ENCODE data around the gene DIP2A. TPM values are rescaled to one million over a fixed set of nuclear protein-coding genes. Genes with fewer than 3 reads are reported as not detected.
A peak's percentile ranks its signal among the peaks of the same experiment; 100 is the strongest.

The DIP2A gene
- total and polyA plus RNA-seq, 2 of the 13 experiments (the other 11 are each of a cell fraction or from before 2014, with no cell fraction given), result 18.5 to 37.6 TPM

DNA sequence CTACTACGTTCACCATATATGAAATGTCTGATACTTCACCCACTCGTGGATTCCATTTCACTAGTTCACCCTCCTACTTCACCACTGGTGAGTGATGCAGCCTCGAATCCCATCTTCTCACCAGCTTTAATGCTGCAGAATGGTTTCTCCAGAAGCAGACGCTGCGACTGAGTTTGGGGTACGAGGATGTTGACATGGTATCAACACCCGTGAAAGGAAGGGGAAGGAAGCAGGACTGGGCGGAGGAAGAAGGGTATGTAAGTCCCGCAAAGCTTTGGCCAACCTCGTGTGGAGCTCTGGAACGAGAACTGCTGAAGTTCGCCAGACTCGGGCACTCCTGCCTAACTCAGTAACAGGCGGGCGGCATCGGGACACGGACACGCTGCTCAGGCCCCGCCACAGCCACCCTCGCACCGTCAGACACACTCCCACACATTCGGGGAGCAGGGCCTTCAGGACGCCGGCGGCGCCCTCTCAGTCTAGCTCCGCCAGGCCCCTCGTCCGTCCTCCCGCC, 833 bp upstream of the DIP2A start (continued):
- TF ChIP-seq ZHX1 (CRISPR knock-in tag; IDR thresholded peaks at IDR 0.05; ENCODE audit: low read depth), result peak; percentile 37; the same call in 1 of the 2 replicates
- no peak for TF ChIP-seq NR2F2 (IDR thresholded peaks at IDR 0.05; ENCODE audit: borderline replicate concordance, low read depth)
- TF ChIP-seq PITX1 (CRISPR knock-in tag; IDR thresholded peaks at IDR 0.05), result no peak
- no peak for TF ChIP-seq ZBTB26 (CRISPR knock-in tag; IDR thresholded peaks at IDR 0.05; ENCODE audit: borderline replicate concordance)
- no peak for TF ChIP-seq ARNT (IDR thresholded peaks at IDR 0.05)
- TF ChIP-seq, protein P1, sequence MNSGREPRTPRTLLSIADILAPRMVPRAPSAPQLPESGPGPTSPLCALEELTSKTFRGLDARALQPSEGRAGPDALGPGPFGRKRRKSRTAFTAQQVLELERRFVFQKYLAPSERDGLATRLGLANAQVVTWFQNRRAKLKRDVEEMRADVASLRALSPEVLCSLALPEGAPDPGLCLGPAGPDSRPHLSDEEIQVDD (CRISPR knock-in tag; IDR thresholded peaks at IDR 0.05; ENCODE audit: borderline replicate concordance), result no peak
- TF ChIP-seq HOXA7 (CRISPR knock-in tag; IDR thresholded peaks at IDR 0.05), result no peak
- peak; percentile 83 for TF ChIP-seq NCOA1 (CRISPR knock-in tag; IDR thresholded peaks at IDR 0.05)
- TF ChIP-seq THAP8 (CRISPR knock-in tag; IDR thresholded peaks at IDR 0.05; ENCODE audit: borderline replicate concordance), result no peak
- no peak for TF ChIP-seq IRF2 (CRISPR knock-in tag; IDR thresholded peaks at IDR 0.05)
- TF ChIP-seq SALL1 (CRISPR knock-in tag; IDR thresholded peaks at IDR 0.05), result no peak
- TF ChIP-seq ZFAT (CRISPR knock-in tag; conservative IDR thresholded peaks at IDR 0.05), result no peak
- TF ChIP-seq CEBPG (CRISPR knock-in tag; IDR thresholded peaks at IDR 0.05), result no peak
- TF ChIP-seq SNAPC2 (CRISPR knock-in tag; IDR thresholded peaks at IDR 0.05), result 0 out of 2 replicates have a peak, but pooled peaks have one; percentile 4
- TF ChIP-seq NFATC3 (CRISPR knock-in tag; IDR thresholded peaks at IDR 0.05), result no peak
- TF ChIP-seq ZNF33B (CRISPR knock-in tag; IDR thresholded peaks at IDR 0.05), result no peak
- TF ChIP-seq CBX1 (IDR thresholded peaks at IDR 0.05; ENCODE audit: low read depth), result no peak
- no peak for TF ChIP-seq MXD1 (CRISPR knock-in tag; IDR thresholded peaks at IDR 0.05)
- TF ChIP-seq PTBP1 (IDR thresholded peaks at IDR 0.05; ENCODE audit: low read depth, low read length, poor library complexity, severe bottlenecking), result peak; percentile 43
- TF ChIP-seq ZSCAN25 (CRISPR knock-in tag; IDR thresholded peaks at IDR 0.05), result no peak
- TF ChIP-seq DPF2 (CRISPR knock-in tag; IDR thresholded peaks at IDR 0.05; ENCODE audit: borderline replicate concordance, low read depth), result no peak
- TF ChIP-seq ZNF530 (CRISPR knock-in tag; IDR thresholded peaks at IDR 0.05; ENCODE audit: low read depth), result no peak
- TF ChIP-seq RBAK (CRISPR knock-in tag; IDR thresholded peaks at IDR 0.05), result no peak
- no peak for TF ChIP-seq RXRB (CRISPR knock-in tag; IDR thresholded peaks at IDR 0.05; ENCODE audit: borderline replicate concordance)
- TF ChIP-seq POGZ (CRISPR knock-in tag; IDR thresholded peaks at IDR 0.05), result no peak
- no peak for TF ChIP-seq ZFP90 (CRISPR knock-in tag; IDR thresholded peaks at IDR 0.05; ENCODE audit: borderline replicate concordance)
- TF ChIP-seq SALL2 (CRISPR knock-in tag; IDR thresholded peaks at IDR 0.05), result 0 out of 2 replicates have a peak, but pooled peaks have one; percentile 10

All from HepG2 (cell line).